CD14-positive monocyte (primary cell): ENCODE results near the gene SLC29A1. TPM values are rescaled to one million over a fixed set of nuclear protein-coding genes. Genes with fewer than 3 reads are reported as not detected.

Experiments
- DNase-seq, 3 donors: peaks; one replicate each; pipeline ENCODE4 v3.0.0-alpha.2; 2011 to 2022
- H2AFZ ChIP-seq: 2 replicates; pipeline ENCODE4 v1.6.0; 2012; ENCODE audit warnings: mild to moderate bottlenecking, low read depth, low read length, inconsistent platforms; ENCODE audit not compliant: insufficient read depth, poor library complexity, severe bottlenecking
- H3K27ac ChIP-seq, 2 donors: 1 replicate in 1 of 2; 2 replicates in 1 of 2; pipeline ENCODE4 v1.5.1; 2012 to 2013; ENCODE audit warnings: low read length in 2 of 2, control low read depth in 1 of 2, inconsistent platforms in 1 of 2, low read depth in 1 of 2, mild to moderate bottlenecking in 1 of 2
- H3K27me3 ChIP-seq, 2 donors: one replicate each; pipeline versions ENCODE4 v1.6.0 to v1.6.1; 2011 to 2013; ENCODE audit warnings: low read length in 2 of 2; ENCODE audit not compliant: control insufficient read depth in 2 of 2, insufficient read depth in 2 of 2
- H3K36me3 ChIP-seq, 2 donors: replicated peaks in 1 of 2; 1 replicate in 1 of 2; 2 replicates in 1 of 2; pipeline versions ENCODE4 v1.5.1 to v1.6.1; 2012 to 2013; ENCODE audit warnings: low read length in 2 of 2, control low read depth in 1 of 2, inconsistent platforms in 1 of 2, mild to moderate bottlenecking in 1 of 2; ENCODE audit not compliant: insufficient read depth in 2 of 2, control insufficient read depth in 1 of 2
- H3K4me1 ChIP-seq, 2 donors: 1 replicate in 1 of 2; 2 replicates in 1 of 2; pipeline versions ENCODE4 v1.5.1 to v1.6.1; 2012 to 2013; ENCODE audit warnings: low read length in 2 of 2, control low read depth in 1 of 2, inconsistent platforms in 1 of 2, mild to moderate bottlenecking in 1 of 2, moderate library complexity in 1 of 2; ENCODE audit not compliant: insufficient read depth in 2 of 2, control insufficient read depth in 1 of 2
- H3K4me2 ChIP-seq: replicated peaks from 2 replicates; pipeline ENCODE3; 2012; ENCODE audit warnings: low read length, moderate library complexity, mild to moderate bottlenecking; ENCODE audit not compliant: poor library complexity, severe bottlenecking; ENCODE audit errors: extremely low read depth
- H3K4me3 ChIP-seq, 3 experiments: fragments of 200-600 bp in 1 of 3; sonication (generic) in 1 of 3; replicated peaks in 1 of 3; 1 replicate in 2 of 3; 2 replicates in 1 of 3; pipeline ENCODE4 v1.5.1; 2011 to 2013; ENCODE audit warnings: low read length in 3 of 3, mild to moderate bottlenecking in 3 of 3, control low read depth in 2 of 3, low read depth in 2 of 3, inconsistent platforms in 1 of 3, moderate library complexity in 1 of 3
- H3K79me2 ChIP-seq: 2 replicates; pipeline ENCODE4 v1.6.0; 2012; ENCODE audit warnings: mild to moderate bottlenecking, control low read depth, inconsistent platforms, low read length, moderate library complexity; ENCODE audit not compliant: insufficient read depth
- H3K9ac ChIP-seq: 2 replicates; pipeline ENCODE4 v1.6.0; 2017; ENCODE audit warnings: low read length, mild to moderate bottlenecking; ENCODE audit not compliant: insufficient read depth, poor library complexity, severe bottlenecking
- H3K9me3 ChIP-seq, 2 donors: replicated peaks in 1 of 2; 1 replicate in 1 of 2; 2 replicates in 1 of 2; pipeline versions ENCODE4 v1.5.1 to v1.6.1; 2012 to 2013; ENCODE audit warnings: low read length in 2 of 2, control low read depth in 1 of 2; ENCODE audit not compliant: control insufficient read depth in 1 of 2, insufficient read depth in 1 of 2
- H4K20me1 ChIP-seq: 2 replicates; pipeline ENCODE4 v1.6.0; 2012; ENCODE audit warnings: mild to moderate bottlenecking, low read length, control low read depth, moderate library complexity; ENCODE audit not compliant: insufficient read depth
- H3K27ac Mint-ChIP-seq, 7 donors: one replicate each; pipeline ENCODE4 v1.8.0; 2020; ENCODE audit warnings: mild to moderate bottlenecking in 7 of 7, mixed read lengths in 7 of 7, moderate library complexity in 6 of 7, inconsistent platforms in 2 of 7
- H3K27me3 Mint-ChIP-seq, 3 donors: one replicate each; pipeline ENCODE4 v1.8.0; 2021 to 2022; ENCODE audit warnings: low read depth in 3 of 3, mild to moderate bottlenecking in 3 of 3, mixed read lengths in 3 of 3, moderate library complexity in 3 of 3, inconsistent platforms in 1 of 3
- H3K36me3 Mint-ChIP-seq, 2 donors: one replicate each; pipeline ENCODE4 v1.8.0; 2020; ENCODE audit warnings: mixed read lengths in 2 of 2, inconsistent platforms in 1 of 2, mild to moderate bottlenecking in 1 of 2
- H3K4me1 Mint-ChIP-seq: one replicate; pipeline ENCODE4 v1.8.0; 2020; ENCODE audit warnings: mild to moderate bottlenecking, mixed read lengths
- H3K4me3 Mint-ChIP-seq, 2 donors: one replicate each; pipeline ENCODE4 v1.8.0; 2020; ENCODE audit warnings: mild to moderate bottlenecking in 2 of 2, mixed read lengths in 2 of 2, moderate library complexity in 1 of 2
- H3K9me3 Mint-ChIP-seq, 7 donors: one replicate each; pipeline ENCODE4 v1.8.0; 2020 to 2022; ENCODE audit warnings: mixed read lengths in 7 of 7, mild to moderate bottlenecking in 6 of 7, moderate library complexity in 6 of 7, inconsistent platforms in 2 of 7
- CTCF ChIP-seq: fragments of 200-600 bp; IDR thresholded peaks from one replicate; pipeline ENCODE4 v1.8.0; 2022; ENCODE audit warnings: antibody characterized with exemption, mild to moderate bottlenecking
- WGBS: methylation state at CpG from one replicate; pipeline ENCODE4 v1.1.5; 2013; ENCODE audit warnings: missing lambda C conversion rate; ENCODE audit not compliant: insufficient coverage; 5-methylcytosine and 5-hydroxymethylcytosine counted together
- intact Hi-C, 2 donors: fragments of 100-400 bp; cut with micrococcal nuclease; formaldehyde crosslinking; loops; one replicate each; pipeline versions ENCODE4 v1.15.0 to v1.15.1; 2023
- polyA plus RNA-seq, 3 donors: library from polyadenylated mRNA; depleted of rRNA in 1 of 3; unstranded in 2 of 3; stranded (reverse) in 1 of 3; fragments of 300-500 nt in 2 of 3; fragments of >200 nt in 1 of 3; fragmentation: Illumina TruSeq in 2 of 3; gene quantifications; 1 replicate in 2 of 3; 2 replicates in 1 of 3; pipeline ENCODE4 v1.2.3, GENCODE V29; 2012 to 2021

The SLC29A1 gene
- polyA plus RNA-seq, 3 donors: 14.3 to 23.2 (median 15.0) TPM

- 81% methylated on average over 6 of the region's 8 CpGs for WGBS
- H3K4me2 ChIP-seq: no peak overlapping the region
Measured at GRCh38 chr6:44225579-44226325, 2.4 kb downstream of the SLC29A1 start.

More at GRCh38 chr6:44225579-44226325, 2.4 kb downstream of the SLC29A1 start:
- Mint-ChIP-seq H3K9me3 (peaks cover 0 to 2% (median 0%) of the 10 kb centered on the region in 7 donors), H3K36me3 (peaks cover 11 to 14% of the 10 kb centered on the region in 2 donors), H3K27ac (peak overlapping the region in 2 of 7 donors; percentile 42 to 57), H3K27me3 (peaks cover 5 to 17% (median 5%) of the 10 kb centered on the region in 3 donors), H3K4me3 (peak overlapping the region in 1 of 2 donors; percentile 24), H3K4me1 (peaks cover 58% of the 10 kb centered on the region)
- Histone ChIP-seq H3K36me3 (peaks cover 0 to 11% of the 10 kb centered on the region in 2 donors), H3K4me3 (no peak overlapping the region), H3K9me3 (no peaks in the 10 kb centered on the region), H3K27ac (peak overlapping the region; percentile 7 to 41), H4K20me1 (peaks cover 11% of the 10 kb centered on the region), H3K9ac (no peak overlapping the region), H3K27me3 (peaks cover 0 to 7% of the 10 kb centered on the region in 2 donors), H2AFZ (no peak overlapping the region), H3K4me1 (peaks cover 49 to 54% of the 10 kb centered on the region in 2 donors), H3K79me2 (peaks cover 21% of the 10 kb centered on the region)
- intact Hi-C loops: no loop called here
- no peak for TF ChIP-seq CTCF
- DNase-seq: no peak
